IMR-90 (cell line): ENCODE results near the gene ARHGAP10.

Experiments
- CEBPB ChIP-seq: IDR thresholded peaks from 2 replicates; pipeline ENCODE4 v1.6.1; 2012; ENCODE audit warnings: low read depth, low read length, improper control_type of control experiment
- MAFK ChIP-seq: IDR thresholded peaks from 2 replicates; pipeline ENCODE4 v1.6.1; 2012; ENCODE audit warnings: low read depth, low read length, improper control_type of control experiment
- POLR2A ChIP-seq: IDR thresholded peaks from 2 replicates; pipeline ENCODE4 v1.6.1; 2012; ENCODE audit warnings: mild to moderate bottlenecking, low read depth, low read length
- RAD21 ChIP-seq: IDR thresholded peaks from 2 replicates; pipeline ENCODE4 v1.6.1; 2012; ENCODE audit warnings: low read length, improper control_type of control experiment
- RFX5 ChIP-seq: IDR thresholded peaks from 2 replicates; pipeline ENCODE4 v1.8.0; 2012; ENCODE audit warnings: low read depth, mild to moderate bottlenecking, low read length, moderate library complexity
- TF ChIP-seq, protein P1 (sequence below): conservative IDR thresholded peaks from 2 replicates; pipeline ENCODE4 v1.5.1; 2012; ENCODE audit warnings: mild to moderate bottlenecking, low read depth, low read length, improper control_type of control experiment
- TF ChIP-seq, protein P2 (sequence below): fragments of 150-350 bp; IDR thresholded peaks from 2 replicates; pipeline ENCODE4 v1.6.1; 2016; ENCODE audit warnings: low read depth, mild to moderate bottlenecking, low read length, moderate library complexity, borderline replicate concordance

DNA sequence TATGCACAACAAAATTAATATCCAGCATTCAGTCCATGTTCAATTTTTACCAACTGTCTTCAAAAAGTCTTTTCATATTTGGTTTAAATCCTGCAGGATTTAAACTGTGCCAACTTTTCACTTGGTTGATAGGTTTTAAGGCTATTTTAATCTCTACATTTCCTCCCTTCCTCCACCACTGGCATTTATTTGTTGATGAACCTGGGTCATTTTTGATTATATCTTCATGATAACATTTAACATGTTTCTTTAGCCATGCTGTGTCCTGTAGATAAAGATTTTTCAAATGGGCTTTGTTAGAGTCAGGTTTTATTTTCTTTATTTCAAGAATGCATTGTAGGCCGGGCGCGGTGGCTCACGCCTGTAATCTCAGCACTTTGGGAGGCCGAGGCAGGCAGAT is 216.4 kb downstream of the ARHGAP10 start:
- TF ChIP-seq MAFK (no peak), POLR2A (no peak), CEBPB (no peak), RFX5 (no peak), RAD21 (no peak)
- TF ChIP-seq, protein P1, sequence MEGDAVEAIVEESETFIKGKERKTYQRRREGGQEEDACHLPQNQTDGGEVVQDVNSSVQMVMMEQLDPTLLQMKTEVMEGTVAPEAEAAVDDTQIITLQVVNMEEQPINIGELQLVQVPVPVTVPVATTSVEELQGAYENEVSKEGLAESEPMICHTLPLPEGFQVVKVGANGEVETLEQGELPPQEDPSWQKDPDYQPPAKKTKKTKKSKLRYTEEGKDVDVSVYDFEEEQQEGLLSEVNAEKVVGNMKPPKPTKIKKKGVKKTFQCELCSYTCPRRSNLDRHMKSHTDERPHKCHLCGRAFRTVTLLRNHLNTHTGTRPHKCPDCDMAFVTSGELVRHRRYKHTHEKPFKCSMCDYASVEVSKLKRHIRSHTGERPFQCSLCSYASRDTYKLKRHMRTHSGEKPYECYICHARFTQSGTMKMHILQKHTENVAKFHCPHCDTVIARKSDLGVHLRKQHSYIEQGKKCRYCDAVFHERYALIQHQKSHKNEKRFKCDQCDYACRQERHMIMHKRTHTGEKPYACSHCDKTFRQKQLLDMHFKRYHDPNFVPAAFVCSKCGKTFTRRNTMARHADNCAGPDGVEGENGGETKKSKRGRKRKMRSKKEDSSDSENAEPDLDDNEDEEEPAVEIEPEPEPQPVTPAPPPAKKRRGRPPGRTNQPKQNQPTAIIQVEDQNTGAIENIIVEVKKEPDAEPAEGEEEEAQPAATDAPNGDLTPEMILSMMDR = no peak
- TF ChIP-seq, protein P2, sequence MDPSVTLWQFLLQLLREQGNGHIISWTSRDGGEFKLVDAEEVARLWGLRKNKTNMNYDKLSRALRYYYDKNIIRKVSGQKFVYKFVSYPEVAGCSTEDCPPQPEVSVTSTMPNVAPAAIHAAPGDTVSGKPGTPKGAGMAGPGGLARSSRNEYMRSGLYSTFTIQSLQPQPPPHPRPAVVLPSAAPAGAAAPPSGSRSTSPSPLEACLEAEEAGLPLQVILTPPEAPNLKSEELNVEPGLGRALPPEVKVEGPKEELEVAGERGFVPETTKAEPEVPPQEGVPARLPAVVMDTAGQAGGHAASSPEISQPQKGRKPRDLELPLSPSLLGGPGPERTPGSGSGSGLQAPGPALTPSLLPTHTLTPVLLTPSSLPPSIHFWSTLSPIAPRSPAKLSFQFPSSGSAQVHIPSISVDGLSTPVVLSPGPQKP = no peak
